Urothelium cell line (cell line): ENCODE measurements around the gene ZNF682.
"Not testable (repeated sequence)": the region's sequence is repeated elsewhere in the genome, so short reads cannot be mapped to it uniquely, and the experiment has no call there.

Experiments
- DNase-seq: peaks from one replicate; pipeline ENCODE4 v3.0.0; 2011; ENCODE audit warnings: low spot score, mixed read lengths
- FAIRE-seq: peaks from 2 replicates; lab custom pipeline; 2011; peaks lifted over from hg19 to GRCh38; lab: Jason Lieb, UNC

The ZNF682 gene

GRCh38 chr19:20005741-20006140, 33.6 kb downstream of the ZNF682 start:
- FAIRE-seq = no peak

GRCh38 chr19:19997656-19998268, 41.5 kb downstream of the ZNF682 start:
- FAIRE-seq = no peak
- DNase-seq = no peak

More at GRCh38 chr19:20005741-20006140, 33.6 kb downstream of the ZNF682 start:
- DNase-seq = no peak

- FAIRE-seq (no peak), DNase-seq (no peak)
Observed at GRCh38 chr19:19966862-19967261, 72.4 kb downstream of the ZNF682 start.

GRCh38 chr19:19966126-19966525, 73.2 kb downstream of the ZNF682 start:
- DNase-seq, FAIRE-seq: not testable (repeated sequence)

GRCh38 chr19:19964416-19964815, 74.9 kb downstream of the ZNF682 start:
- FAIRE-seq = no peak
- DNase-seq = no peak

- FAIRE-seq, DNase-seq: not testable (repeated sequence)
Observed at GRCh38 chr19:19959151-19959799, 80.0 kb downstream of the ZNF682 start.

GRCh38 chr19:19957766-19958165, 81.5 kb downstream of the ZNF682 start:
- FAIRE-seq, DNase-seq: not testable (repeated sequence)

GRCh38 chr19:19956434-19957075, 82.8 kb downstream of the ZNF682 start:
- no peak for FAIRE-seq

GRCh38 chr19:19955208-19955607, 84.1 kb downstream of the ZNF682 start:
- no peak for FAIRE-seq

More at GRCh38 chr19:19956434-19957075, 82.8 kb downstream of the ZNF682 start:
- DNase-seq = no peak

More at GRCh38 chr19:19955208-19955607, 84.1 kb downstream of the ZNF682 start:
- no peak for DNase-seq
